Hindlimb muscle (tissue), 1 donor: ENCODE results near the gene TNS3. TPM values are rescaled to one million over a fixed set of nuclear protein-coding genes. Genes with fewer than 3 reads are reported as not detected.

Experiments
- DNase-seq: peaks from one replicate; pipeline ENCODE4 v3.0.0-alpha.2; 2013
- polyA plus RNA-seq: library from polyadenylated mRNA; unstranded; fragments of 120-200 nt; gene quantifications from one replicate; pipeline ENCODE4 v1.2.1, GENCODE V29; 2013; ENCODE audit not compliant: insufficient read length

Gene TNS3
- polyA plus RNA-seq, 1 donor: 24.9 TPM

DNA sequence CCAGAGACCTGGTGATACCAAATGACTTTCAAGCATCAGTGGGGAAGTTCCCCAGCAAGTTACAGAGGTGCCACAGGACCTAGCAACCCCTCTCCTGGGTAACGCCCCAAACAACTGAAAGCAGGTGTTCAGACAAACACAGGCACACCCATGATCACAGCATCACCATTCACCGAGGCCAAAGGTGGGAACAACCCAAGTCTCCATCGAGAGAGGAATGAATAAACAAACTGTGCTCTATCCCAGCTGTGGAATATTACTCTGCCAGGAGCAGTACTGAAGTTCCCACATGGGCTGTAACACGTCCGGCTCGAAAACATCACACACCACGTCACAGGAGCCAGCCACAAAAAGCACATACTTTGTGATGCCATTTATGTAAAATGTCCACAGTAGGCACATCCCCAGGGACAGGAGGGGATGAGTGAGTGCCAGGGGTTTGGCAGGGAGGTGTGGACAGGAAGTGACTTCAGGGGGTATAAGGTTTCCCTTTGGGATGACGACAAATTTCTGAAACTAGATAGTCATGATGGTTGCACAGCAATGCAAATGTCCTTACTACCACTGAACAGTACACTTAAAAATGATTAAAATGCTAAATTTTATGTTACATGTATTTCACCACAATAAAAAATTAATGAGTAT is 222.8 kb downstream of the TNS3 start:
- DNase-seq: no peak

DNA sequence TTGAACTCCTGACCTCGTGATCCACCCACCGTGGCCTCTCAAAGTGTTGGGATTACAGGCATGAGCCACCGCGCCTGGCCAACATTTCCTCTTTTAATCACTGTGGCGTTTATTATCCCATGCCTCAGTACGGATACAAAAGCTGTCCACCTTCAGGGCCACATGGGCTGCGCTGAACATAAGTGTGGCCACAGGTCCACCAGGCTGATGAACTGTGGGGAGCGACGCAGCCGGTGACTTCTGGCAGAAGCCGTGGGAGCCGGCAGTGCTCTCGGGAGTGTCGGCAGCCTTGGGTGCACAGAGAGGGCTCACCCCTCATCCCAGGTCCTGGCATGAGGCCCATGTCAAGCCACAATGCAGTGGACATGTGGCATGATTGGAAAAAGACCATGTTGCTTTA is 223.6 kb downstream of the TNS3 start:
- DNase-seq: no peak

DNA sequence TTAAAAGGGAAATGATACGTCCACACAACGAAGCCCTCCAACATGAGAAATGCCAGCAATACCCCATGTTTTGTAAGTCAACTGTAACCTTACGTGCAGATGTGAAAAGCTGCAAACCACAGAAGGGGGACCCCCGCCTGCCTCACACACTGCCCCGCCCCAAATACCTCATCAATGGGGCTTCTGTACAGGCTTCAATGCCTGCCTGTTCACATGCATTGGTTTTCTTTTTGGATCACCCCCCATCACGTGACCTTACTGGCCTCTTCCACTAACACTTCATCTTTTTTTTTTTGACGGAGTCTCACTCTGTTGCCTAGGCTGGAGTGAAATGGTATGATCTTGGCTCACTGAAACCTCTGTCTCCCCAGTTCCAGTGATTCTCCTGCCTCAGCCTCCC is 224.0 kb downstream of the TNS3 start:
- DNase-seq: no peak

DNA sequence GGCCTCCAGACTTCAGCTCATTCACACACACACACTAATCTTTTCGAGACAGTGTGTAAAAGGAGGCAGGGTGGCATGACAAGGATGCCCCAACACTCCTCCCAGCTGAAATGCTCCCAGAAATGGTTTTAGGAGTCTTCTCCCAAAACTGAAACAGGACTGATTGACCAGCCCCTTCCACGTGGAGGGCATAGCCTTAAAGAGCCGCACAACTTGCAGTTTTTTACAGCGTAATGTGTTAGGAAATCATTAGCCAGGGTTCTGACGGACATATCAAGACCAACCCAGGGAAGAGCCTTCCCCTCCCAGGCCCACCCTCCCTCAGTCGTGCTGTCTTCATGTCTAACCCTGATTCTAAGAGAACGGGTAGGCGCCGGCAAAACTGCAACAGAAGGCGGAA is 224.6 kb downstream of the TNS3 start:
- no peak for DNase-seq

DNA sequence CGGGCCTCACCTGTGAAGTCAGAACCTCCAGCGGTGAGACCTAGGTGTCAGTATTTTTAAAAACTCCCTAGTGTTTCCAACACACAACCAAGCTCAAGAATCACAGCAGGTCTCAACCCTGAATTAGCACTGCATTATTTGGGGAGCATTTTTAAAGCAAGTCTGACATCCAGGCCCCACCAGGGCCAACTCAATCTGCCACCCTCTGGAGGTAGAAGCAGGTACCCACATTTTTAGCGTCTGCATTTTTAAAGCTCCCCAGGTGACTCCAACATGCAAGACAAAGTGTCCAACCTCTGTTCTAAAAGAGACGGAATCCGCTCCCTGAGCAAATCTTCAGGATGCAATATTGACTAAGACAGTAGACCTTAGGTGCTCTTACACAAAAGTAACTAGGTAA is 225.7 kb downstream of the TNS3 start:
- no peak for DNase-seq

DNA sequence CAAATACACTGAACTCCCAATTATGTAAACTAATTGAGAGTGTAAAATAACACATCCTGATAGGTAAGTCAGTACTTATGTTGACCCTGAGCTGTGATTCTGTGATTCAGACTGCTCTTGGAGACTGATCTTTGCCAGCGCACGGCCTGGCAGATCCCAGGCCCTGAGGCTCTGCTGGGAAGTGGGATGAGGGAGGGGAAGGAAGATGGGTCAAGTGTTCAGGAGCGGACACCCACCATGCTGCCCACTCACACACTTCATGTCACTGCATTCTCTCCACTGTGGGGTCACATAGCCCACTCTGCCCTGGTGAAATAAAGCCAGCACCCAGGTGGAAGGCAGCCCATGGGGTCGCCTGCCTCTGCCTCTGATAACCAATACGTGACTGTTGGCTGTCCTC is 226.2 kb downstream of the TNS3 start:
- no peak for DNase-seq

DNA sequence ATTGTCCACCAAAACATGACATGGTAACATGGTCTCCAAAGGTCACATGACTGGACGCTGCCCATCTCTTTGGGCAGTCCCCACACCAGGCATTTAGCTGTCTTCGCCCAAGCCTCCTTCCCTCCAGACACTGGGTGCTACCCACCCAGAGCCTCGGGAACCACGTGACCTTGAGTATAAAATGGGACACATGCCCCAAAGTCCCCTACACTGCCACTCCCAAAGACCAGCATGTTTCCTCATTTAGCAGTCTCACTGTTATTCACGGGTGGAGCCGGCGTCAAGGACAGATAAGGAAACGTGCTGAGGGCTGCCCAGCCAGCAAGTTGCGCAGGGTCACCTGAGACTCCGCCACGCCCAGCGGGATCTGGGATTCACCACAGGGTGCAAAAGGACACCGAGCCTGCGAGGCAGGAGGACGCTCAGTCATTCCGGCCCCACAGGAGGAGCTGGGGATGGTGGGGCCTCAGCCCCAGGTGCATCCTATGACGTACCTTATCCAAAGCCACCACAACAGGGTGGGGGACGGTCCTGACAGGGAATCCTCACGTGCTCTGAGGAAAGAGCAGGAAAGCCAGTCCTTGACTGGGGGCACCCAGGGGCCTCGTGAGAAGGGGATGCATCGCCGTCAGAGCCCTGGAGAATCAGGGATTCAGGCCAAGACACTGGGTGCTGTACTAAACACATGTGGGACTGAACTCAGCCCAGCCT is 226.9 kb downstream of the TNS3 start:
- DNase-seq: no peak

DNA sequence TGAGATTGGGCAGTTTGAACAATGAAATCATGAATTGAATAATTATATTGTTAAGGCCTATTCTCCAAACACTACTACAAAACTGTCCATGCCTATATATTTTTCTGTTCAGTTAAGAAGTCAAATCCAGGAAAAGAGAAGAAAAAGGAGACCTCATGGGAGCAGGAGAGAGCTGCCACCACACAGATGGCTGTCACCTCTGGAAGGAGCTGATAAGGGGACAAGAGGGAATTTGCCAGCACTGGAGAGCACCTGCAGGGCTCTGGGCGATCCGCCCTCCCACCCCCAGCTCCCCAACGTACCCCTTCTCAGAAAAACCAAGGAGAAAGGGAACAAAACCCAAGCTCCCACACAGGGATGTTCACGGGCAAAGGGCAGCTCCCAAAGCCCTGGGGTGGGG is 227.8 kb downstream of the TNS3 start:
- no peak for DNase-seq

DNA sequence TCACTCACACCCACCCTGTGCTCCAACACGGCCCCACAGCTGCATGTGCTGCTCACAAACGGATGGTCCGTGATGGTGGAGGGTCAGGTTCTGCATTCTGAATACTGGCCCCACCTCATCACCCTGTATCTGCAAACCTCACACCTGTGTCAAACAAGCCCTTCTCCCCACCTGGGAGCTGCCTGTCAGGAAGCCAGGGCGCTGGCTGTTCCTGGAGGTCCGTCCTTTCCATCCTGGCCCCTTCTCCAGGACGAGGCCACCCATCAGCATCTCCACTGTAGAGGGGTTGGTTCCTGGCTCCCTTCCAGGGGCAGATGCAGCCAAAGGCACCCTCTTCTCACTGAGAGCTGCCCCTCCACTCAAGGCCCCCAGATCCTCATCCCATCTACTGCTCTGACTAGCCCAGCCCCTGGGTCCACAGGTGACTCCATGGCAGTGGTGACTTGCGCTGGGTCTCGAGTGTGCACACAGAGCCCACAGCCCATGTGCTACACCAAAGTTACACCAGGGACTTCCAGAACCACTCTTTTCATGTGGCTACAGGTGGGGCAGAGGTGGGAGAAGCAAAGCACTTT is 229.4 kb downstream of the TNS3 start:
- no peak for DNase-seq

DNA sequence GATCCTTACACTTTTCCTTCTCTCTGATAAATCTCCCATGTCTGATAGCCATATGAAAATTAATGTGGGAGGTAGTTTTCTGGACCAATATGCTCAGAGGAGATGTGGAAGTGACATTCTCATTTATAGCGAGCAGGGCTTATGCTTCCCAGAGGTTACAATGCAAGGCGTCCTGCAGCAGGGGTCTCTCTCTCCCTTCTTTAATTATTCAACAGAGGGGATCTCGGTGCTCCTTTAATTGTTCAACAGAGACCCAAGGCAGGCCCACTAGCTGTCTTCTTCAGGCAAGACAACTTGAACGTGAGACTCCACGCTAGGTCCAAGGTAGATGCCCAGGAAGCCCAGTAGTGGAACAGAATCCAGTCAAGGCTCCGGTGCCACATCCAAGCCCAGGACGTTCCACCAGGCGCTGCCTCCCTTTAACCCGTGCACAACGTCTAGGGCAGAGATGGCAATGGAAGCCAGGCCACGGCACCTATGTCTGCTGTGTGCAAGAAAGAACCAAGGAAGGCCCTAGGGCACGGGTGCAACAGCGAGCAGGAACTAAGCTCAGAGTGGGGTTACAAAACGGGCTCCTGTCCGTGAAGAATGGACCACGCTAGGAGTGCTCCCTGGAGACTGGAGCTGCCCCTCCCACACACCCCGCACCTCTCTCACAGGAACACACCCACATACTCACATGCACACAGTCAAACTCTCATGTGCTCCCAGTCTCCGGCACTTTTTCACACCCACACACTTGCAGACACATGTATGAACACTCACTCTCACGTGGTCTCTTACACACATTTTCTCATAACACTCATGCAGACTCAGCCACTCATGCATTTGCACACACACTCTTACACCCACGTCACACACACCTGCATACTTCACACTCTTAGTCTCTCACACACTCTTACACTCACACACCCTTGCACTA is 230.4 kb downstream of the TNS3 start:
- DNase-seq: no peak

DNA sequence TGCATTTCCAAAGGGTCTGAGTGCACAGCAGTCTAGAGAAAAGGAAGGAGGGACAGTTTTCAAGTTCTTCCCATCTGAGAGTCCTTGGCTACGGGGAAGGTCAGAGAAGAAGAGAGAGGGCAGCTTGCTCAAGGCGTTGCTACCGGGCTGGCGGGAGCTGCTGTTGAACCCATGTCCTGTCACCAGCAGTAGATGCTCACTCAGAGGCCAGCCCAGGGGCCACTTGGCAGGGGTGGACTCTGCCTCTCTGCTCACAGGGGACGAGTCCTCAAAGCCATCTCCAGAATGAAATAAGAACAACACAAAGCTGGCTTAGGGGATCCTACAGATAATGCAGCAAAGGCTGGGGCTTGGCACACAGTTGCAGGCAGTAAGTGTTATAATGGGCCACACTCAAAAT is 231.5 kb downstream of the TNS3 start:
- DNase-seq: no peak

DNA sequence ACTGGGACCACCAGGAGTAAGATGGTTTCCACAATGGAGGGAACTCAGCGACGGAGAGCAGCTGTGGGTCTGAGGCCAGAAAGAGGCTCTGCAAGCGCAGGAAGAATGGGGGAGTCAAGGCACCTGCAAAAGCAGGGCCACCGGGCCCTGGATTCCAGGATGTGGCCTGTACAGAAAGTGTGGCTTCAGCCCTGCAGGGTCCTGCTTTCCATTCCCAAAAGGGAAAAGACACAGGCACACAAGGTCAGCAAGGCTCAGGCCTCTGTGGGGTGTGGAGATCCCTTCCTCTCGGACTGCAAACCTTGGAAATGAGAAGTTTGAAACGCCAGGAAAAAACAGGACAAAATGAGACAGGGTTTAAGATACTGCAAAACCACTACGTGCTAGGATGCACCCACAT is 232.5 kb downstream of the TNS3 start:
- DNase-seq: no peak

DNA sequence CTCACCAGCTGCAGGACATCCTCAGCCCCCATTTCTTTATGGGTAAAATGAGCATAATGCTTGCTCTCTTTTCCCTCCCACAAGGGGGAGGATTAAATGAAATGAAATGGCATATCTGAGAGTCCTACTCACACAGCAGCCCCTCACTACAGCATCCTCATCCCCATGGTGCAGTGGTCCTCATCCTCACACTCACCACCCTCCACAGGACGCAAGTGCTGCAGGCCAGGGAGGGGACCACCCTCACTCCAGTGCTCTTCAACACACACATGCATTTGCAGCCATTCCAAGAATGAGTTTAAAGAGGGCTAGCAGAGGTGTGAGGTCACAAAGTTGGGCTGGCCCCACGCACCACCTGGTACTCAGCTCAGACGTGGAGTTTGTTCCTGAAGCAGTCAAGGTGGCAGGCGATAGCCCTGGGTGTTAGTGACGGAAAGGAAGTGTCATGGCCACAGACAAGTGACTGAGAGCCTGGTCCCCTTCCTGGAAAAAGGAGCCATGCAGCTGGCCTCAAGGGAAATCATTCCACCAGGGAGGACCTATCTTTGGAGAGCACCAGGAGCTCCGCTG is 234.0 kb downstream of the TNS3 start:
- no peak for DNase-seq

DNA sequence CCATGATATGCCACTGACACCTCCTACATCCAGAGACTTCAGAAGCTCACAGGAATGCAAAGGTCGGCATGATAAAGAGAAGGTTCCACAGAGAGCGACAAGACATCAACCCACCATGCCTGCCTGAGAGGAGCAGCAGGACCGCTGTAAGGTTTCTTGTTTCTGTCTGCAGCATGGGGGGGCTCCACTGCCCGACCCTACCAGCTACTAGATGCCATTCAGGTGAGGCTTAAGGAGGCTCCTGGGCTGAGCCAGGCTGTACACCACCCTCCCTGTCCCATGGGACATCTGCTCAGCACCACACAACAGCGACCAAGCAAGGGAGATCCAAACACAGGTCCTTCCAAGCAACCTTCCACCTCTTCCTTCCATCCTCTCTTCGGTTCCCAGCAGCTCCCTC is 234.6 kb downstream of the TNS3 start:
- no peak for DNase-seq

DNA sequence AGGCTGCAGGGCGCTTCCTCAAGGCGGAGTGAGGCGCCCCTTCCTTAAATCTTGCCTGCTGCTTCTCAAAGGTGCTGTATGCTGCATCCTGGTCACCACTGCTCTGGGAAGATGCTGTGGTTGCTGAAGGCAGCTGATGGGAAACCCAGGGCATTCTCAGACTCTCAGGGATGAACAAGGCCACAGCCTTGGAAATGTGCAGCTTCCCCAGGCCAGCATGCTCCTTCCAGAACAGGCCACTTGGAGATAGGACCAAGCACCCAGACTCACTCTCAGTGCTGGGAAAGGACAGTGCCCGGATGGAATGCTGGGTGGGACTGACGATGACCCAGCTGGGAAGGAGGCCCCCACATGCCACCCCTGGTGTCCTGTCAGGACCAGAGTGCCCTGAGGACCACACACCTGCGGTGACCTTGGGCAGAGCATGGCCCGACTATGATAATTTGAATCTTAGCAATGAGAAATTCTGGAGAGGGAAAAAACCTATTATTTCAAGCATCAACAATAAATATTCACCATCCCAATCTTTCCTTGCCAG is 235.5 kb downstream of the TNS3 start:
- DNase-seq: no peak

DNA sequence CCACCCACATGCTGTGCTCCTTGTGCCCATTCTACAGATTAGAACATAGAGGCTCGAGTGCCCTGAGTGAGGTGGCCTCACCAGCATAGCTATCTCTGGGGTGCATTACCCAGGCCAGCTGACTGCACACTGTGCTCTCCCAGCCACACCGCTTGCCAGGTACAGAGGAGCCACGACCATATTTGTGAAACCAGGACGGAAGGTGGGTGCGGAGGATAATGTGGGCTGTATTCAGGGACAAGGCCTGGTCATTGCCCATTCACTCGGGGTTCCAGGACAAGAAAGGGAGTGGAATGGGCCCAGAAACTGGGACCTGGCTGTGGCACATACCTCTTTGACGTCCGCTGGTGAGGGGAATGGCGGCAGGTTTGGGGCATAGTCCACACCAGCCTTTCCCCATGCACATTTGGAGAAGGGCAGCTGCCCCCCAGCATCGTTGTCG is 236.0 kb downstream of the TNS3 start:
- no peak for DNase-seq

DNA sequence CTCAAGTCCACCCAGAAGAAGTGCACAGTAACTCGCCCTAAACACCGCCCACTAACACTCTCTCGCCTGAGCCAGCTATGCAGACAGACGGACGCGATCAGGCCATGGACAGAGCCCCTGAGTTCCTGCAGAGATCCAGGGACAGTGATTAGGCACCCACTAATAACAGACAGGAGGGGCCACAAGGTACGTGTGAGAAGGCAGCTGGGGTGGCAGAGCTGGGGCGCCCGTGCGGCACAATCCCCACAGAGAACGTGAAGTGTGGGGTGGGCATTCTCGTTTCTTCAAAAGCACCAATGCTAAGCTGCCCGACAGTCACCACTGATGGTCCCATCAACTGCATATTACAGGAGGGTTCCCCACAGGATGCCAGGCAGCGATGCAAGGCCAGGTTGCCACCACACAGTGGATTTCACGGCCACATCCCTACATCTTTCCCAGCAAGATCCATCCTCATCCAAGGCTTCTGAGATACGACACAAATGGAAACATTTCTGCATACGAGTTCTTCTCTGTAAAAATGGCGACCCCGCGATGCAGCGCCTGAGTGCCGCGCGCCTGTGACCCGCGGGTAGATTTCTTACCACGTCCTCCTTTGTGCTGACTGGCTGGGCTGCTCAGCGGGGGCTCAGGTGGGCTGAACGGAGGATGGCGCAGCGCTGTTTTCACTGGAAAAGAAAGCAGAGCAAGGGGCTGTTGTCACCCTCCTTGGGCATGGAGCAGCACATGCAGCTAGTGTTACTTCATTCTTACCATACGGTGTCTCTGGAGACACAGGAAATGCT is 237.5 kb downstream of the TNS3 start:
- DNase-seq: no peak

DNA sequence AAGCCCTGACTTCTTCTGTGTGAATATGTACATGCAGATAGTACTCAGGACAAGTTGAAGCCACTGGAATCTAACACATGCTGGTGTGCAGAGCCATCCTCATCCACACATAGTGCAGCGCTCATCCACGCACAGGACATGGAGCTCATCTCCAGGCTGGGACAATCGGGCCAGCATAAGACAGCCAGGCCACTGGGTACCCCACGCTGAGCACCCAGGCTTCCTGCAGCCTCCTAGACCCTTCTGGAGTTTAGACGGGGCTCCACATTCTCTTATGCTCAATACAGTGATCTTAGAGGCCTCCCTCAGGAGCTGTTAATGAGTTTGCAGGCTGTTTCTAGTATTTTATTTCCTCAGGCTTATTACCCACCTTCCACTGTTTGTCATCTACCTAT is 238.9 kb downstream of the TNS3 start:
- DNase-seq: no peak

DNA sequence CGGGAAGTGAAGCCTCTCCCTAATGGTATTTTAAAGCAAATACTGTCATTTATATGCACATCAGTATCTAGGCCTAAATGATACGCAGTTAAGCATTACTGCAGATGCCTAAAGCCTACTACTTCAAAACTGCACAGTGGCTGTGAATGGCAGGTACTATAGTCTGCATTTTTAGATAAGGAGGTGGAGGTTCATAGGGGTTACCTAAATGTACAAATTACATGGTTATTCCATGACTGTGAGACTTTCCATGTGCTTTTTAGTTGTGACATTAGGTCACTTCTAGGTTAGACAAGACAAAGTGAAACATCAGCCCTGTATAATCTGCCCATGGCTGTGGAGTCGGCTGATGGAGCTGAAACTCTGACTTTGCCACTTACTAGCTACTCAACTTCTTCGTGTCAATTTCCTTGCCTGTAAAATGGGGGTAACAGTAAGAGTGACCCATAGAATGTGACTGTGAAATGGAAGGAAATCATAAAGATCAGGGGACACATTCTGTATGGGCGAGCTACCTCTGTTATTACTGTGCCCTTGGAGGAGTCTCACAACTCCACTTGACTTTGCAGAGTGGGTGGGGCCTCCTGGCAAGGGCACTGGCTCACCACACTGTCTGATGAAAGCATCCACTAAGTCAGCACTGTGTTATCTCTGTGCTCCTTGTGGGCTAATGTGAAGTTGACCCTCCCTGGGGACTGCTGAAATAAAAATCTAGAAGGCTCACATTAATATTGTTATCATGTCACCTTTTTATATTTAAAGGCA is 239.4 kb downstream of the TNS3 start:
- DNase-seq: no peak

DNA sequence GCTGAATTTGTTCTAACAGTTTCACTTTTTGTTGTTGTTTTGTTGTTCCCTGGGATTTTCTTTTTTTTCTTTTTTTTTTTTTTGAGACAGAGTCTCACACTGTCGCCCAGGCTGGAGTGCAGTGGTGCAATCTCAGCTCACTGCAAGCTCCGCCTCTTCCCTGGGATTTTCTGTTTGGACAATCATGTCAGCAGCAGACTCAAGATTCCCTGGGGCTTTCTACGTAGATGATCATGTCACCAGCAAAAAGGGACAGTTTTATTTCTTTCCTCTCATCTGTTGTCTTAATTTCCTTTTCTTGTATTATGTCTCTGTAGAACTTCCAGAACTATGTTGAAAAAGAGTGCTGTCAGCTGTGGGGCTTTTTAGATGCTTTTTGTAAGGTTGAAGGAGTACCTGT is 241.4 kb downstream of the TNS3 start:
- DNase-seq: no peak

DNA sequence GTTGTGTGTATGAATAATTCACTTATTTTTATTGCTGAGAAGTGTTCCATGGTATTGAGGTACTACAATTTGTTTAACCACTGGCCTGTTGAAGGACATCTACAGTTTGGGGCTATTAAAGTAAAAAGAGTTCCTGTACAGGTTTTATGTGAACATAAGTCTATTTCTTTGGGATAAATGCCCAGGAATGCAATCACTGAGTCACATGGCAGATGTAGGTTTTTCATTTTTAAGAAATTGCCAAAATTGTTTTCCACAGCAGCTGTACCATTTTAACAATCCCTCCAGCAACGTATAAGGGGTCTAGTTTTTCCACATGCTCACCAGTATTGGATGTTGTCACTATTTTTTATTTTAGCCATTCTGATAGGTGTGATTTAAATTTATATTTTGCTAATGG is 243.9 kb downstream of the TNS3 start:
- DNase-seq: no peak
